GM18867 (cell line): ENCODE data around the gene GSAP.
A peak's percentile ranks its signal among the peaks of the same experiment; 100 is the strongest.
"Not testable (repeated sequence)": the region's sequence is repeated elsewhere in the genome, so short reads cannot be mapped to it uniquely, and the experiment has no call there.

ENCODE experiments used
- ATAC-seq: cut with Tn5 transposase; IDR thresholded peaks from one replicate; pipeline ENCODE4 v1.9.1; 2021; ENCODE audit warnings: mild to moderate bottlenecking, moderate library complexity; ENCODE audit not compliant: unreplicated experiment

The GSAP gene

DNA sequence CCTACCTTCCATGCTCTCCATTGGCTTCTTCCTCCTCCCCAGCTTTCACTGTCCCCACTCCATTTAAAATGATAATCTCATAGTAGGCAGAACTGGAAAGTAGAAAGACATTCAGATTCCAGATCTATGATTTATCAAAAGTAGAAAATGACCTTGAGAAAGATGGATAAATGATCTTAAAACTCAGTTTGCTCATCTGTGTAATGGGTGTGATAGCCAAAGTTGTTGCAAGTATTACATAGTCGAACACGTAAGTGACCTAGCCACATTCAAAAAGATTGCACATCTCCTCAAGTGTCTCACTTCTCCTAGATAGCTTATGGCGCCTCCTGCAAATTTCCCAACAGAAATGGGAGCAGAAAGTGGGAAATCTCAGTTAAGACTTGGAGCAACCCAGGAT is 126.8 kb downstream of the GSAP start:
- no peak for ATAC-seq

DNA sequence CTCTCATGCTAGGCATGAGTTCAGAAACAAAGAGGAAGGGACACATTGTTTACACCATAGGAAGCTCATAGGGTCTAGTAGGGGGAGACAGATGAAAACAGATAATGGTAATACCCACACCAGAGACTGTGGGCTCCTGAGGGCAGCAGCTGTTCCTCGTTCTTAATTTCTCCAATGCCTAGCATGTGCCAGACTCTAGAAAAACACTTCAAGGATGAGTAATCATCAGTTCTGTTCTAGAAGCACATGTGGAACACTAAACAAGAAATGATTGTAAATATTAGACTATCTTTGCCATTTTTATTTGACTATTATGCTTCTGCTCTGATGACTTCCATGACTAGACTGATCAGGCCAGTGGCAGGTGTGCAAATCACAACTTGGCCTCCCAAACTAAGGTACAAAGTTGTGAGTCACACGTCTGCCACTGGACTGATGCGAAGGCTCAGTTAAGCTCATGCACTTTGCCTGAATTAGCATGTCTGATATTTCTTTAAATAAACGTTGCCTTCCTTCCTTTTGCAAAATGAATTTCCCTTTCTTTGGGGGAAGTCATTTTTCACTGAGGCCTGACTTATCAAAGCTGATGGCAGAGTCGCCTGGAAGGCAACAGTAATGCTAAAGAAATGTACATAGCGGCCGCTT is 127.4 kb downstream of the GSAP start:
- no peak for ATAC-seq

GRCh38 chr7:77284616-77285015 is 131.5 kb downstream of the GSAP start:
- ATAC-seq: no peak

DNA sequence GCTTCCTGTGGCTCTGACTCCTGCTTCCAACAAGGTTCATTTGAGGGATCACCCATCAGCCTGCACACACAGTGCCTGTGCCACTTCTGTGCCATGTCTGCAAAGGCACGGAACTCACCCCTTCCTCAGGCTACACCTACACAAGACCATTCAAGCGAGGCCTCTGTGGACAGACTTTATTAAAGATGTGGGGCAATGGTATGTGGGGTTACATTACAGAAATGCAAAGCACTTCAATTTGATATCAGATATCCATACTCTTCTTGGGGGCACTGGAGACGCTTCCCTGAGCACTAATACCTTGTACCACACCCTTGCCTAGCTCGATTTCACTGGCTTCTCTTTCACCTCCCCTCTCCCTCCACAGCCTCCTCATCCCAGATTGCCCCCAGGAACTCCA is 132.1 kb downstream of the GSAP start:
- ATAC-seq: no peak

DNA sequence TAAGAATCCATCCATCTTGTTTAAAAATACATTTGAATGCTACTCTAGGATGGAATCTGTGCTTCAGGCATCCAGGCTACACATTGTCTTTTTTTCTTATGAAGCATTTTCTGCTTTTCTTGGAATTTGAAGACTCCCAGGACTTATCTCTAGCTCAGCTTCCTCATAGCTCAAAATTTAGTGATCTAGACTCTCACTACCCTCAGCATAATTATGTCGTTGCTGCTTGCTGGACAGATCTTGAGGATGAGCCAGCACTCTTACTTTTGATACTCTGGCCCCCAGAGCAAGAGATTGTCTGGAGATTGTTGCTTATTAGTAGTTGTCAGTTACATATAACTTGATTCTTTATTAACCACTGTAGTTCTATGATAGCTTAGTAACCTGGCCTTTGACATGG is 133.3 kb downstream of the GSAP start:
- no peak for ATAC-seq

GRCh38 chr7:77281780-77282478 is 134.2 kb downstream of the GSAP start:
- no peak for ATAC-seq

GRCh38 chr7:77276120-77276519 is 140.0 kb downstream of the GSAP start:
- no peak for ATAC-seq

- ATAC-seq: not testable (repeated sequence)
Observed at GRCh38 chr7:77275663-77276062, 140.5 kb downstream of the GSAP start.

DNA sequence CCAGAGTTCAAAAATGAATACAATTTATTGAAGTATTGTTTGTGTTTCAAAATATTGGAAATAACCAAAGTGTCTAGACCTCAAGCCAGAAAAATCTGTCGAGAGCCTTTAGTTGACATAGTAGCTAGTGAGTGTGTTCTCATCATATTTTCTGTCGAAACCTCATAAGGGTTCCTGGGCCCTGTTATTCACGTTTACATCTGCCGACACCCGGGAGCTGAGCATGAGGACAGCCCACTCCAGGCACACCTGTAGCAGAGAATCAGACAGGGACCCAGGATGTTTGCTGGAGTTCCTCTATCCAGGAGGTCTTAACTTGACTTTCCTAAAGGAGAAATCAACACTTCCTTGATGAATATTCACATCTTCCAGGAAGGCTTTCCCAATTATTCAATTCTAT is 144.4 kb downstream of the GSAP start:
- ATAC-seq: no peak

- ATAC-seq: no peak
Observed at GRCh38 chr7:77270094-77270480, 146.1 kb downstream of the GSAP start.

DNA sequence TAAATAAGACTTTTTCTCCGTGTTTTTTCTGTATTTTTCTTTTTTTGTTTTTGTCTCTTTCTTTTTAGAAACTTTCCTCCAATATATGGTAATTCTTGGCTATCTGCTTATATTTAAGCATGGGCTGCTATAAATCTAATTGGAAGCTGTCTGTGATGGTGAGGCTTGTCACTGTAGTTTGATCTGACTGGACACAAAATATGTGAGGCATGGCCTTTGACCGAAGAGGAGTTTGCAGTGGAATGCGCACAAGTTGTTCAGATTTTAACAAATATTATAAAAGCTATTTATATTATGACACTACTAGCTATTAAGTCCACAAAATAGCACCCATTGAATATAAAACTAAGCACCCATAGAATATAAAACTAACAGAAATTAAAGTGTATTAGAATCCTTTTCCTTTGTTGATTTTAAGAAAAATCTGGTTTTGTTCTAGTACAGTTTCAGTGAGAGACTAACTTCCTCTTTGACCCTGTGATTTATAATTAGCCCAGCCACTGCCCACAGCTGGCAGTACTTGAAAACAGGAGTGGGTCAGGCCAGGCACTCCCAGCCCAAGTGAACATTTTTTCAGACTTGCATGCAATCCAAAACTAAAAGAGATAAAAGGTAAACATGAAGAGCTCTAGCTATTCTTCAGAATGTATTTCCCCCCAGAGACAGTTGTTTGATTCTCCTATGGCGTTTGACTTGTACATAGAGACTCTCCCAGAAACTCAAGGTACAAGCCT is 146.6 kb downstream of the GSAP start:
- peak; percentile 75 for ATAC-seq

GRCh38 chr7:77266291-77266794 is 149.8 kb downstream of the GSAP start:
- ATAC-seq: peak; percentile 84

DNA sequence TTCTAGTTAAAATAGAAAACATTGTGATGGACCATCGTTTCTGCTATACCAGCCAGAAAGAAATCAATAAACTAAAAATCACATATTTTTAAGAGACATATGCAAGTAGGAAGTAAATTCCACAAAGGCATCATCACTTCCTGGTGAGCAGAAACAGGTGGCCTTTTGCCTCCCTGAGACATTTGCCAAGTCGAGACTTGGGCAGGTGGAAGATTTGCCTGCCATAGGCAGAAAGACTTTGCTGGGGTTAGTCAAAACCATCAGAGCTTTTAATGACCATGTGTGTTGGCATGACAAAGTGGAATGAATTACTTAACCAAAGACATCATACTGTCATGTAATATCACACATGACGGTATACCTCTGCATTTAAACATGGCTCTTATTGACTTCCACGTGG is 150.5 kb downstream of the GSAP start:
- ATAC-seq: no peak

DNA sequence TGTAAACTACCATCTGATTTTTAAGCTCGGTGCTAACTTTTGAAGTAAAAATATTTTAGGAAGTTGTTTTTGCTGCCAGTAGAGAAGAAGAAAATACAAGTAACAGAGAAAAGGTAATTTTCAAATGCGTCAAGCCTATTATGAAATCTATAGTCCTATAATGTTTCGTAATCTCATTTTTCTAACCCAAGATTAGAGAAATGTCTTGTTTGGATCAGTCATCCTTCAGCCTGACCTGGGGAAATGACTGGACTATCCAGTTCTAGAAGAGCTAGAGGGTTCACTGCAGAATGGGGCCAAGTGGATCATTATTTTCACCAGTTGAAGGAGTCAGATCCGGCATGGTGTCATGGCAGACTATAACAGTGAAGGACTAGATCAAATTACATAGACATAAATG is 153.8 kb downstream of the GSAP start:
- no peak for ATAC-seq
